Measurements from ENCODE around the gene ACOX2. TPM values are rescaled to one million over a fixed set of nuclear protein-coding genes. Genes with fewer than 3 reads are reported as not detected.

Gene ACOX2
- total RNA-seq, 3 donors from 2014 or later (not counting 1 experiment from before 2014, with no cell fraction given), result not detected

DNA sequence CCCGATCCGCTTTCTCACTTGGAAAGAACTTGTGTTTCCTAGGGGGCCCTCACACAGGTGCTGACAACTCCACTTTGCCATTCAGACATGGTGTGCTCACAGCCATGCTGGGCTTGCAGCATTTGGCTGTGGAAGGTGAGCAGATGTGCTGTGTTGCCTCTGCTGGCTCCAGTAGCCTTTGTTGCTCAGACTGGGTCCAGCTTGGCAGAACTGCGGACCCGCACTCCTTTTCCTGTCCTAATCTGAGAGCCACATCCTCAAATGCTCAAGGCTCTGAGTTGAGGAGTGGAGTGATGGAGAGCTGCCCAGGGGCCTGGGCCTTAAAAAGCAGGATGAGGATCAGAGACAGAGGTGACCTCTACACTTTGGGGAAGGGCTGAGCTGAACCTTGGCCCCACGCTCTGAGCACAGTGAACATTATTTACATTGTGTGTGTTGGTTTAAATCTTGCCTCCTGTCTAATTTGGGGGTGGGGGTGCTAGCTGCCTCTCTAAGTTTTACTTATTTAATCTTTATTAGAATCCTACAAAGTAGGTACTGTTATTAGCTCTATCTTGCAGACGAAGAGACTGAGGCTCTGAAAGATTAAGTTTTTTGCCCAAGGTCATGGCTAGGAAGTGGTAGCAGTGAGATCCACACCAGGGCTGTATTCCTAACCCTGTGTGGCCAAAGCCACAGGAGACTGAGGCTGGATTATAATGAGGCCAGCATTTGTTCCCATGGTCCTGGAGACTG is 17.2 kb downstream of the ACOX2 start:
- WGBS (ENCODE audit: insufficient coverage), result 94% methylated on average over 6 of the region's 6 CpGs
- H3K27me3 Mint-ChIP-seq (ENCODE audit: low read depth in 2 of 2), result no peaks in the 10 kb centered on the region
- TF ChIP-seq, protein P1, sequence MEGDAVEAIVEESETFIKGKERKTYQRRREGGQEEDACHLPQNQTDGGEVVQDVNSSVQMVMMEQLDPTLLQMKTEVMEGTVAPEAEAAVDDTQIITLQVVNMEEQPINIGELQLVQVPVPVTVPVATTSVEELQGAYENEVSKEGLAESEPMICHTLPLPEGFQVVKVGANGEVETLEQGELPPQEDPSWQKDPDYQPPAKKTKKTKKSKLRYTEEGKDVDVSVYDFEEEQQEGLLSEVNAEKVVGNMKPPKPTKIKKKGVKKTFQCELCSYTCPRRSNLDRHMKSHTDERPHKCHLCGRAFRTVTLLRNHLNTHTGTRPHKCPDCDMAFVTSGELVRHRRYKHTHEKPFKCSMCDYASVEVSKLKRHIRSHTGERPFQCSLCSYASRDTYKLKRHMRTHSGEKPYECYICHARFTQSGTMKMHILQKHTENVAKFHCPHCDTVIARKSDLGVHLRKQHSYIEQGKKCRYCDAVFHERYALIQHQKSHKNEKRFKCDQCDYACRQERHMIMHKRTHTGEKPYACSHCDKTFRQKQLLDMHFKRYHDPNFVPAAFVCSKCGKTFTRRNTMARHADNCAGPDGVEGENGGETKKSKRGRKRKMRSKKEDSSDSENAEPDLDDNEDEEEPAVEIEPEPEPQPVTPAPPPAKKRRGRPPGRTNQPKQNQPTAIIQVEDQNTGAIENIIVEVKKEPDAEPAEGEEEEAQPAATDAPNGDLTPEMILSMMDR (IDR thresholded peaks at IDR 0.05), result no peak
- Histone ChIP-seq H3K4me1 (ENCODE audit: control insufficient read depth, insufficient read depth, low read length) (no peaks in the 10 kb centered on the region), H3K36me3 (ENCODE audit: control insufficient read depth, insufficient read depth, low read length) (no peaks in the 10 kb centered on the region), H3K27me3 (ENCODE audit: control insufficient read depth, insufficient read depth, low read length) (no peaks in the 10 kb centered on the region), H3K4me3 (ENCODE audit: low read length) (no peak overlapping the region), H3K9me3 (ENCODE audit: control insufficient read depth, insufficient read depth, low read length) (no peaks in the 10 kb centered on the region), H3K27ac (ENCODE audit: low read length) (no peak overlapping the region)
- ATAC-seq (no peak), DNase-seq (no peak)
- H3K9me3 Mint-ChIP-seq, result no peaks in the 10 kb centered on the region
- no peaks in the 10 kb centered on the region for H3K36me3 Mint-ChIP-seq
- no peak overlapping the region for H3K4me3 Mint-ChIP-seq
- intact Hi-C loops (cut with micrococcal nuclease), result no loop called here
- no peak overlapping the region for H3K27ac Mint-ChIP-seq
- peaks cover 0 to 5% of the 10 kb centered on the region in 2 donors for H3K4me1 Mint-ChIP-seq

GRCh38 chr3:58518291-58518789 is 18.6 kb downstream of the ACOX2 start:
- Mint-ChIP-seq H3K4me3 (no peak overlapping the region), H3K36me3 (no peaks in the 10 kb centered on the region), H3K27me3 (ENCODE audit: low read depth in 2 of 2) (no peaks in the 10 kb centered on the region), H3K9me3 (no peaks in the 10 kb centered on the region), H3K4me1 (peaks cover 0 to 5% of the 10 kb centered on the region in 2 donors), H3K27ac (no peak overlapping the region)
- ATAC-seq (no peak), DNase-seq (no peak)
- H3K27me3 ChIP-seq (ENCODE audit: control insufficient read depth, insufficient read depth, low read length), result no peaks in the 10 kb centered on the region
- H3K9me3 ChIP-seq (ENCODE audit: control insufficient read depth, insufficient read depth, low read length), result no peaks in the 10 kb centered on the region
- intact Hi-C loops (cut with micrococcal nuclease), result no loop called here
- no peak overlapping the region for H3K4me3 ChIP-seq (ENCODE audit: low read length)
- H3K4me1 ChIP-seq (ENCODE audit: control insufficient read depth, insufficient read depth, low read length), result no peaks in the 10 kb centered on the region
- no peaks in the 10 kb centered on the region for H3K36me3 ChIP-seq (ENCODE audit: control insufficient read depth, insufficient read depth, low read length)
- TF ChIP-seq, protein P1 (IDR thresholded peaks at IDR 0.05), result no peak
- 89% methylated on average over 3 of the region's 3 CpGs for WGBS (ENCODE audit: insufficient coverage)
- no peak overlapping the region for H3K27ac ChIP-seq (ENCODE audit: low read length)

DNA sequence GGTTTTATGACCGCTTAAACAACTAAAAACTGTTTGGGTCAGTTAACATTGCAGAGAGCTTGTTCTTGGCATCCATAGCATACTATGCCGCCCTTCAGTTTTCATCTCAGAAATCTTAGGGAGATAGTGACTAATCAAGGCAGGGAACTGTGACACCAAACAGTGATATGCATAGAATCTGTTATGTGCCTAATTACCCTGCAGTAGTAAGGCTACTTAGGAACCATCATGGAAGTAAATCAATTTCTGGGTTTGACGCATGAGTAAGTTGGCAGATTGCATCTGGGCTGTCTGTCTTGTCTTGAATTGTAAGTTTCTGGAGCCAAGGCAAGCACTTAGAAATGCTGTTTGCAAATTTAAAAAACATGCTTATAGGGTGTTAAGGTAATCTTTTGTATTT is 22.6 kb downstream of the ACOX2 start:
- WGBS (ENCODE audit: insufficient coverage), result 93% methylated on average over 3 of the region's 3 CpGs
- TF ChIP-seq, protein P1 (IDR thresholded peaks at IDR 0.05), result no peak

More for the DNA sequence above, 22.6 kb downstream of the ACOX2 start:
- Histone ChIP-seq H3K9me3 (ENCODE audit: control insufficient read depth, insufficient read depth, low read length) (no peaks in the 10 kb centered on the region), H3K36me3 (ENCODE audit: control insufficient read depth, insufficient read depth, low read length) (no peaks in the 10 kb centered on the region), H3K27ac (ENCODE audit: low read length) (no peak overlapping the region), H3K27me3 (ENCODE audit: control insufficient read depth, insufficient read depth, low read length) (no peaks in the 10 kb centered on the region), H3K4me3 (ENCODE audit: low read length) (no peak overlapping the region), H3K4me1 (ENCODE audit: control insufficient read depth, insufficient read depth, low read length) (no peaks in the 10 kb centered on the region)
- Mint-ChIP-seq H3K27ac (no peak overlapping the region), H3K4me3 (no peak overlapping the region), H3K9me3 (no peaks in the 10 kb centered on the region), H3K4me1 (no peaks in the 10 kb centered on the region), H3K36me3 (no peaks in the 10 kb centered on the region), H3K27me3 (ENCODE audit: low read depth in 2 of 2) (no peaks in the 10 kb centered on the region)
- intact Hi-C loops (cut with micrococcal nuclease), result no loop called here
- DNase-seq, result no peak
- ATAC-seq, result no peak

Measured in natural killer cell (primary cell).